Measurements from ENCODE around the gene PDXK. TPM values are rescaled to one million over a fixed set of nuclear protein-coding genes. Genes with fewer than 3 reads are reported as not detected.

PDXK gene
- polyA plus RNA-seq, 3 donors = 128 to 214 (median 210) TPM

DNA sequence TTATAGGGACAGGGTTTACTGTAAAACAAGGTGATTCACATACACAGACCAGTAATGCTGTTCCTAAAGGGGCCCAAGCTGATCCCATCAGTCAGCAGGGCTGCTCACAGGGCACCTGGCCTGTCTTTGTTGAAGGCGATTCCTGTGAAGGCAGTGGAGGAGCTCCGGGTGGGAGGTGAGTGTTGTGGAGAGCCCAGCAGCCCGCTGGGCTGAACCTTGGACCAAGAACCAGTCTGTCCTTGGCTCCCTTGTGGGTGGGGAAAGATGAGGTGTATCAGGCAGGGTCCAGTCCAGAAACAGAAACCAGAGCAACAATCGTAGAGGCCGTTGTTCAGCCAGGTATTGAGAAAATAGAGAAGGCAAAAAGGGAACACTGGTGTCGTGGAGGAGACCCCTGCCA lies 12.5 kb downstream of the PDXK start:
- Histone ChIP-seq H3K79me2 (ENCODE audit: insufficient read depth, low read length) (peaks cover 99% of the 10 kb centered on the region), H3K4me1 (ENCODE audit: control insufficient read depth in 1 of 2, insufficient read depth in 2 of 2, low read length in 2 of 2) (peaks cover 41 to 56% of the 10 kb centered on the region in 2 donors)
- H3K4me3 Mint-ChIP-seq = no peak overlapping the region

DNA sequence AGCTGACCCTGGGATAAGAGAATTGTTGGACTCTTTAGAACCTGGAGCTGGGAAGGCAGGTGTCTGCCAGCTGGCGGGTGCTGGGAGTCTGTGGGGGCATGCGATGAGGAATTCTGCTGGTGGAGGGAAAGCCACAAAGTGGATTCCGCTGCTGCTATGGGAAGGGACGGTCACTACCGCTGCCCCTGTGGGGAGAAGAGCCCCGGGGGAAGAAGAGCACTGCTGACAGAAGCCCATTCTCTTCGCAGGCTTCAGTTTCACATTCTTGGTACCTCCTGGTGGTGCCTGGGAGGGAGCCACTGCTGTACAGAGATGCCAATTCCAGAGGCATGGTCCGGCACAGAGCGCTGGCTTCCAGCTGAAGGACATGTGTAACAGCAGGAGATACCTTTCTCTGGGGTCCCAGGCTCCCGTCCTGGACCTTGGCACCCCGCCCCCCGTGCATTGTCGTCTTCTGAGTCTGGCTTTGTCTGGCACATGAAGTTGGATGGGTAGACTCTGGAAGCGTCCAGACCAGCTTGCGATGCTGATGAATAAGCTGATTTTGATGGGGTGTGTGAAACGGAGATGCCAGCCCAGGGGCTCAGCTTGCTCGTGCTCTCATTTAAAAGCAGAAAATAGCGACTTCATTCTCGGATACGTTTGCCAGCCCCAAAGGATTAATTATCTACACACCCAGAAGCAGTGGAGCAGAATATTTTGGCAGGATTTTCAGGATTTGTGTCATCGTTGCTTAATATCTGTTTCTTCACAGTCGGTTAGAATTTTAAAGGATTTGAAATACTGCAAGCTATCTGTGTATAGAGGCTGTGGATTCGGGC lies 13.2 kb downstream of the PDXK start:
- H3K4me2 ChIP-seq (replicated peaks; ENCODE audit: extremely low read depth, low read length, poor library complexity, severe bottlenecking) = no peak overlapping the region
- peaks cover 0 to 3% (median 0%) of the 10 kb centered on the region in 7 donors for H3K9me3 Mint-ChIP-seq
- peaks cover 35 to 70% of the 10 kb centered on the region in 2 donors for H3K36me3 Mint-ChIP-seq
- intact Hi-C loops (cut with micrococcal nuclease) = loop anchor here in 1 of 2 donors (10.0 kb wide), 1 partner anchor 57 kb away; no protein-coding TSS in a partner anchor
- H3K79me2 ChIP-seq (ENCODE audit: insufficient read depth, low read length) = peaks cover 99% of the 10 kb centered on the region
- no peak overlapping the region for H3K27ac ChIP-seq (ENCODE audit: low read depth in 1 of 2, low read length in 2 of 2)
- H3K27me3 Mint-ChIP-seq (ENCODE audit: low read depth in 3 of 3) = no peaks in the 10 kb centered on the region
- TF ChIP-seq, protein P1, sequence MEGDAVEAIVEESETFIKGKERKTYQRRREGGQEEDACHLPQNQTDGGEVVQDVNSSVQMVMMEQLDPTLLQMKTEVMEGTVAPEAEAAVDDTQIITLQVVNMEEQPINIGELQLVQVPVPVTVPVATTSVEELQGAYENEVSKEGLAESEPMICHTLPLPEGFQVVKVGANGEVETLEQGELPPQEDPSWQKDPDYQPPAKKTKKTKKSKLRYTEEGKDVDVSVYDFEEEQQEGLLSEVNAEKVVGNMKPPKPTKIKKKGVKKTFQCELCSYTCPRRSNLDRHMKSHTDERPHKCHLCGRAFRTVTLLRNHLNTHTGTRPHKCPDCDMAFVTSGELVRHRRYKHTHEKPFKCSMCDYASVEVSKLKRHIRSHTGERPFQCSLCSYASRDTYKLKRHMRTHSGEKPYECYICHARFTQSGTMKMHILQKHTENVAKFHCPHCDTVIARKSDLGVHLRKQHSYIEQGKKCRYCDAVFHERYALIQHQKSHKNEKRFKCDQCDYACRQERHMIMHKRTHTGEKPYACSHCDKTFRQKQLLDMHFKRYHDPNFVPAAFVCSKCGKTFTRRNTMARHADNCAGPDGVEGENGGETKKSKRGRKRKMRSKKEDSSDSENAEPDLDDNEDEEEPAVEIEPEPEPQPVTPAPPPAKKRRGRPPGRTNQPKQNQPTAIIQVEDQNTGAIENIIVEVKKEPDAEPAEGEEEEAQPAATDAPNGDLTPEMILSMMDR (IDR thresholded peaks at IDR 0.05) = no peak
- H3K9ac ChIP-seq (ENCODE audit: insufficient read depth, low read length, poor library complexity, severe bottlenecking) = no peak overlapping the region
- no peaks in the 10 kb centered on the region for H3K9me3 ChIP-seq (replicated peaks in 1 of 2; ENCODE audit: control insufficient read depth in 1 of 2, insufficient read depth in 1 of 2, low read length in 2 of 2)
- H4K20me1 ChIP-seq (ENCODE audit: insufficient read depth, low read length) = peaks cover 100% of the 10 kb centered on the region
- peaks cover 36 to 55% of the 10 kb centered on the region in 2 donors for H3K36me3 ChIP-seq (replicated peaks in 1 of 2; ENCODE audit: control insufficient read depth in 1 of 2, insufficient read depth in 2 of 2, low read length in 2 of 2)
- peaks cover 52% of the 10 kb centered on the region for H3K4me1 Mint-ChIP-seq
- H2AFZ ChIP-seq (ENCODE audit: insufficient read depth, low read depth, low read length, poor library complexity, severe bottlenecking) = no peak overlapping the region
- H3K4me3 ChIP-seq (replicated peaks in 1 of 3; ENCODE audit: low read depth in 2 of 3, low read length in 3 of 3) = no peak overlapping the region
- no peaks in the 10 kb centered on the region for H3K27me3 ChIP-seq (ENCODE audit: control insufficient read depth in 2 of 2, insufficient read depth in 2 of 2, low read length in 2 of 2)
- DNase-seq = no peak
- peaks cover 35 to 50% of the 10 kb centered on the region in 2 donors for H3K4me1 ChIP-seq (ENCODE audit: control insufficient read depth in 1 of 2, insufficient read depth in 2 of 2, low read length in 2 of 2)
- H3K4me3 Mint-ChIP-seq = no peak overlapping the region
- peak overlapping the region in 4 of 7 donors; percentile 38 to 88 (median 70) for H3K27ac Mint-ChIP-seq
- 98% methylated on average over 13 of the region's 23 CpGs for WGBS (ENCODE audit: insufficient coverage)

More for the DNA sequence above, 12.5 kb downstream of the PDXK start:
- H3K9ac ChIP-seq (ENCODE audit: insufficient read depth, low read length, poor library complexity, severe bottlenecking) = no peak overlapping the region
- intact Hi-C loops (cut with micrococcal nuclease) = loop anchor here in 1 of 2 donors (10.0 kb wide), 1 partner anchor 57 kb away; no protein-coding TSS in a partner anchor
- Mint-ChIP-seq H3K27ac (peak overlapping the region in 4 of 7 donors; percentile 38 to 88 (median 66)), H3K36me3 (peaks cover 32 to 64% of the 10 kb centered on the region in 2 donors), H3K4me1 (peaks cover 58% of the 10 kb centered on the region), H3K9me3 (peaks cover 0 to 2% (median 0%) of the 10 kb centered on the region in 7 donors), H3K27me3 (ENCODE audit: low read depth in 3 of 3) (peaks cover 0 to 2% (median 0%) of the 10 kb centered on the region in 3 donors)
- no peak overlapping the region for H2AFZ ChIP-seq (ENCODE audit: insufficient read depth, low read depth, low read length, poor library complexity, severe bottlenecking)
- TF ChIP-seq, protein P1 (IDR thresholded peaks at IDR 0.05) = no peak
- H3K27ac ChIP-seq (ENCODE audit: low read depth in 1 of 2, low read length in 2 of 2) = no peak overlapping the region
- 95% methylated on average over 5 of the region's 6 CpGs for WGBS (ENCODE audit: insufficient coverage)
- no peak overlapping the region for H3K4me2 ChIP-seq (replicated peaks; ENCODE audit: extremely low read depth, low read length, poor library complexity, severe bottlenecking)
- peaks cover 100% of the 10 kb centered on the region for H4K20me1 ChIP-seq (ENCODE audit: insufficient read depth, low read length)
- no peaks in the 10 kb centered on the region for H3K9me3 ChIP-seq (replicated peaks in 1 of 2; ENCODE audit: control insufficient read depth in 1 of 2, insufficient read depth in 1 of 2, low read length in 2 of 2)
- H3K4me3 ChIP-seq (replicated peaks in 1 of 3; ENCODE audit: low read depth in 2 of 3, low read length in 3 of 3) = no peak overlapping the region
- no peak for DNase-seq
- H3K36me3 ChIP-seq (replicated peaks in 1 of 2; ENCODE audit: control insufficient read depth in 1 of 2, insufficient read depth in 2 of 2, low read length in 2 of 2) = peaks cover 31 to 49% of the 10 kb centered on the region in 2 donors
- H3K27me3 ChIP-seq (ENCODE audit: control insufficient read depth in 2 of 2, insufficient read depth in 2 of 2, low read length in 2 of 2) = no peaks in the 10 kb centered on the region

Measured in CD14-positive monocyte (primary cell).